PC-9 (cell line): Measurements from ENCODE around the gene SEC14L1. TPM values are rescaled to one million over a fixed set of nuclear protein-coding genes. Genes with fewer than 3 reads are reported as not detected.
"Not testable (repeated sequence)": the region's sequence is repeated elsewhere in the genome, so short reads cannot be mapped to it uniquely, and the experiment has no call there.

Source experiments
- BruUV-seq: library from RNA; stranded (reverse); fragments of 400-500 nt; replicated peaks from 2 replicates; lab custom pipeline; 2021; lab: Mats Ljungman, UMichigan
- CTCF ChIA-PET: fragments of 300-600 bp; sonication (Branson Sonifier 250); formaldehyde crosslinking; loops from one replicate; lab custom pipeline; 2022; ENCODE audit warnings: antibody characterized with exemption; lab: Charles Lee
- POLR2A ChIA-PET: fragments of 300-600 bp; sonication (Branson Sonifier 250); formaldehyde crosslinking; loops from one replicate; lab custom pipeline; 2022; ENCODE audit warnings: antibody characterized with exemption; ENCODE audit not compliant: unreplicated experiment; lab: Charles Lee
- DNase-seq, 2 experiments: peaks; one replicate each; pipeline versions ENCODE4 v3.0.0 to v3.0.0-alpha.2; 2015 to 2022; ENCODE audit warnings: mixed read lengths in 1 of 2
- H2AFZ ChIP-seq: fragments of 200-600 bp; sonication (generic); 2 replicates; pipeline ENCODE4 v1.8.1; 2017; ENCODE audit warnings: antibody characterized with exemption
- H3F3A ChIP-seq: fragments of 200-600 bp; sonication (generic); 2 replicates; pipeline ENCODE4 v1.8.1; 2017; ENCODE audit warnings: antibody characterized with exemption, mild to moderate bottlenecking, low read depth; ENCODE audit not compliant: insufficient read depth
- H3K27ac ChIP-seq: fragments of 200-600 bp; sonication (generic); 2 replicates; pipeline ENCODE4 v1.6.1; 2016; ENCODE audit warnings: mixed run types
- H3K27me3 ChIP-seq: fragments of 200-600 bp; sonication (generic); 2 replicates; pipeline ENCODE4 v1.6.1; 2016; ENCODE audit warnings: low read depth, mixed run types; ENCODE audit not compliant: insufficient read depth
- H3K36me3 ChIP-seq: fragments of 200-600 bp; sonication (generic); 2 replicates; pipeline ENCODE4 v1.6.1; 2016; ENCODE audit warnings: low read depth, mixed run types
- H3K4me1 ChIP-seq: fragments of 200-600 bp; sonication (generic); replicated peaks from 2 replicates; pipeline ENCODE4 v1.6.1; 2016; ENCODE audit warnings: mixed run types; ENCODE audit not compliant: insufficient read depth
- H3K4me2 ChIP-seq: fragments of 200-600 bp; sonication (generic); 2 replicates; pipeline ENCODE4 v1.6.1; 2017; ENCODE audit warnings: mixed run types
- H3K4me3 ChIP-seq: fragments of 200-600 bp; sonication (generic); 2 replicates; pipeline ENCODE4 v1.6.1; 2016; ENCODE audit warnings: mixed run types
- H3K79me2 ChIP-seq: fragments of 200-600 bp; sonication (generic); 2 replicates; pipeline ENCODE4 v1.6.1; 2017; ENCODE audit warnings: low read depth, mixed run types
- H3K9me2 ChIP-seq: fragments of 200-600 bp; sonication (generic); 2 replicates; pipeline ENCODE4 v1.8.1; 2017; ENCODE audit warnings: mild to moderate bottlenecking; ENCODE audit not compliant: insufficient read depth
- H3K9me3 ChIP-seq: fragments of 200-600 bp; sonication (generic); 2 replicates; pipeline ENCODE4 v1.8.1; 2016; ENCODE audit warnings: low read depth; ENCODE audit not compliant: insufficient read depth
- H4K20me1 ChIP-seq: fragments of 200-600 bp; sonication (generic); 2 replicates; pipeline ENCODE4 v1.8.1; 2017; ENCODE audit not compliant: insufficient read depth
- EZH2 ChIP-seq: fragments of 200-600 bp; sonication (generic); IDR thresholded peaks from 2 replicates; pipeline ENCODE4 v1.8.0; 2017; ENCODE audit warnings: antibody characterized with exemption, low read depth
- intact Hi-C: fragments of 100-400 bp; cut with micrococcal nuclease; formaldehyde crosslinking; loops from one replicate; pipeline ENCODE4 v1.10.0; 2022; ENCODE audit not compliant: unreplicated experiment
- total RNA-seq: library from RNA; stranded (reverse); gene quantifications from 2 replicates; pipeline ENCODE4 v1.2.3, GENCODE V29; 2021
- TF ChIP-seq, protein P1 (sequence below): fragments of 200-600 bp; sonication (generic); conservative IDR thresholded peaks from 2 replicates; pipeline ENCODE4 v1.6.1; 2017; ENCODE audit warnings: mixed run types, antibody characterized with exemption, mild to moderate bottlenecking, moderate library complexity

Gene SEC14L1
- total RNA-seq, 1 experiment from 2014 or later: 83.1 TPM

DNA sequence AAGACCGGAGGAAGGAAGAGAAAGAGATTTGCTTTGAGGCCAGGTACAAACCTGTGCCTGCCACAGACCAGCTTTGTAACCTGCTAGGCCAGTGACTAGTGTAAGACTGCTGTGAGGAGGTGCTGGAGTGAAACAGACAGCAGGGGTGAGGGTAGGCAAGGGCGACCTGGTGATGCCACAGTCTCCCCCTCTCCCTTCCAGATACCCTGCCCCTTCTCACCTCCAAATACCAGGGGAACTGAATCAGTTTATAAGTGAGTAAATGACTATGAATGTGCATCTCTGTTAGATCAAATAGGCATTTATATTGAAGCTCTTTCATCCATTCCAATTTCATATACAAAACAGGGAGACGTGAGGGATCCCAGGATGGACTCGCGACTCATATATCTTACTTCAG lies 9.4 kb downstream of the SEC14L1 start:
- H3K36me3 ChIP-seq: peaks cover 11% of the 10 kb centered on the region; the same call in 1 of the 2 replicates
- no peaks in the 10 kb centered on the region for H3K27me3 ChIP-seq
- DNase-seq: no peak
- H4K20me1 ChIP-seq: no peaks in the 10 kb centered on the region
- H3K4me1 ChIP-seq: peaks cover 14% of the 10 kb centered on the region
- H3K9me3 ChIP-seq: no peaks in the 10 kb centered on the region
- no peak overlapping the region for H3K4me3 ChIP-seq
- H2AFZ ChIP-seq: no peak overlapping the region
- no peak overlapping the region for H3K27ac ChIP-seq
- H3F3A ChIP-seq: no peaks in the 10 kb centered on the region
- BruUV-seq: no TSS peak
- ChIA-PET CTCF (interaction anchor here (0.6 kb wide), 1 partner anchor 950 kb away, joined by 5 read pairs; no protein-coding TSS in a partner anchor), POLR2A (no interaction called here)
- H3K79me2 ChIP-seq: peaks cover 11% of the 10 kb centered on the region
- intact Hi-C loops: no loop called here
- no peaks in the 10 kb centered on the region for H3K9me2 ChIP-seq
- no peak overlapping the region for H3K4me2 ChIP-seq
- TF ChIP-seq, protein P1, sequence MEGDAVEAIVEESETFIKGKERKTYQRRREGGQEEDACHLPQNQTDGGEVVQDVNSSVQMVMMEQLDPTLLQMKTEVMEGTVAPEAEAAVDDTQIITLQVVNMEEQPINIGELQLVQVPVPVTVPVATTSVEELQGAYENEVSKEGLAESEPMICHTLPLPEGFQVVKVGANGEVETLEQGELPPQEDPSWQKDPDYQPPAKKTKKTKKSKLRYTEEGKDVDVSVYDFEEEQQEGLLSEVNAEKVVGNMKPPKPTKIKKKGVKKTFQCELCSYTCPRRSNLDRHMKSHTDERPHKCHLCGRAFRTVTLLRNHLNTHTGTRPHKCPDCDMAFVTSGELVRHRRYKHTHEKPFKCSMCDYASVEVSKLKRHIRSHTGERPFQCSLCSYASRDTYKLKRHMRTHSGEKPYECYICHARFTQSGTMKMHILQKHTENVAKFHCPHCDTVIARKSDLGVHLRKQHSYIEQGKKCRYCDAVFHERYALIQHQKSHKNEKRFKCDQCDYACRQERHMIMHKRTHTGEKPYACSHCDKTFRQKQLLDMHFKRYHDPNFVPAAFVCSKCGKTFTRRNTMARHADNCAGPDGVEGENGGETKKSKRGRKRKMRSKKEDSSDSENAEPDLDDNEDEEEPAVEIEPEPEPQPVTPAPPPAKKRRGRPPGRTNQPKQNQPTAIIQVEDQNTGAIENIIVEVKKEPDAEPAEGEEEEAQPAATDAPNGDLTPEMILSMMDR: no peak
- TF ChIP-seq EZH2: no peak

GRCh38 chr17:77151186-77151585 lies 10.4 kb downstream of the SEC14L1 start:
- no peaks in the 10 kb centered on the region for H3K9me3 ChIP-seq
- no peak for TF ChIP-seq EZH2
- TF ChIP-seq, protein P1: no peak
- no peaks in the 10 kb centered on the region for H3K27me3 ChIP-seq
- no peak overlapping the region for H3K4me3 ChIP-seq
- no peak overlapping the region for H3K27ac ChIP-seq
- no peaks in the 10 kb centered on the region for H3F3A ChIP-seq
- intact Hi-C loops: no loop called here
- no peaks in the 10 kb centered on the region for H3K9me2 ChIP-seq
- POLR2A ChIA-PET: no interaction called here
- H3K79me2 ChIP-seq: peaks cover 11% of the 10 kb centered on the region
- no peak overlapping the region for H2AFZ ChIP-seq
- CTCF ChIA-PET: no interaction called here
- H3K4me1 ChIP-seq: peaks cover 4% of the 10 kb centered on the region
- H3K4me2 ChIP-seq: no peak overlapping the region
- DNase-seq: no peak
- H3K36me3 ChIP-seq: peaks cover 11% of the 10 kb centered on the region; the same call in 1 of the 2 replicates
- no peaks in the 10 kb centered on the region for H4K20me1 ChIP-seq
- BruUV-seq: no TSS peak

DNA sequence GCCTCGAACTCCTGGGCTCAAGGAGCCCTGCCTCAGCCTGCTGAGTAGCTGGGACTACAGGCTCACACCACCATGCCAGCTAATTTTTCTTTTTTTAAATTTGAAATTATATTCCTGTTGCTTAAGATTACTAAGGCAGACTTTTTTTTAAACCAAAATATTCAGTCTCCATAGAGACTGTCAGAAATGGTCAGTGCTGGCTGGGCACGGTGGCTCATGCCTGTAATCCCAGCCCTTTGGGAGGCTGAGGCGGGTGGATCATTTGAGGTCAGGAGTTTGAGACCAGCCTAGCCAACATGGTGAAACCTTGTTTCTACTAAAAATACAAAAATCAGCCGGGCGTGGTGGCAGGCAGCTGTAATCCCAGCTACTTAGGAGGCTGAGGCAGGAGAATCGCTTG lies 11.3 kb downstream of the SEC14L1 start:
- DNase-seq, H3K27ac ChIP-seq, H3K9me2 ChIP-seq, H4K20me1 ChIP-seq, H3K27me3 ChIP-seq, H3K79me2 ChIP-seq, H3K4me2 ChIP-seq, H3F3A ChIP-seq, H3K9me3 ChIP-seq, H3K4me3 ChIP-seq, intact Hi-C loops, H2AFZ ChIP-seq, H3K4me1 ChIP-seq, BruUV-seq, POLR2A ChIA-PET, H3K36me3 ChIP-seq: not testable (repeated sequence)
- CTCF ChIA-PET: interaction anchor here (0.6 kb wide), 1 partner anchor 48 kb away, joined by 6 read pairs; no protein-coding TSS in a partner anchor

- Histone ChIP-seq H3K9me3 (no peaks in the 10 kb centered on the region), H3K27ac (no peak overlapping the region), H3K4me3 (no peak overlapping the region), H2AFZ (no peak overlapping the region), H3K4me1 (no peaks in the 10 kb centered on the region), H3F3A (no peaks in the 10 kb centered on the region), H3K27me3 (no peaks in the 10 kb centered on the region), H3K4me2 (no peak overlapping the region), H3K79me2 (peaks cover 4% of the 10 kb centered on the region; the same call in 1 of the 2 replicates), H3K9me2 (no peaks in the 10 kb centered on the region), H4K20me1 (no peaks in the 10 kb centered on the region), H3K36me3 (0 out of 2 replicates have a peak, but pooled peaks cover 4% of the 10 kb centered on the region)
- ChIA-PET CTCF (no interaction called here), POLR2A (no interaction called here)
- no TSS peak for BruUV-seq
- intact Hi-C loops: no loop called here
- TF ChIP-seq, protein P1: no peak
- no peak for TF ChIP-seq EZH2
- no peak for DNase-seq
These were observed 12.7 kb downstream of the SEC14L1 start for GRCh38 chr17:77153472-77153871.
